Measurements from ENCODE around the gene SOX9.
A peak's percentile ranks its signal among the peaks of the same experiment; 100 is the strongest.

The SOX9 gene

GRCh38 chr17:72162569-72162968, 41.7 kb downstream of the SOX9 start:
- no peak for DNase-seq (ENCODE audit: low read depth)

DNA sequence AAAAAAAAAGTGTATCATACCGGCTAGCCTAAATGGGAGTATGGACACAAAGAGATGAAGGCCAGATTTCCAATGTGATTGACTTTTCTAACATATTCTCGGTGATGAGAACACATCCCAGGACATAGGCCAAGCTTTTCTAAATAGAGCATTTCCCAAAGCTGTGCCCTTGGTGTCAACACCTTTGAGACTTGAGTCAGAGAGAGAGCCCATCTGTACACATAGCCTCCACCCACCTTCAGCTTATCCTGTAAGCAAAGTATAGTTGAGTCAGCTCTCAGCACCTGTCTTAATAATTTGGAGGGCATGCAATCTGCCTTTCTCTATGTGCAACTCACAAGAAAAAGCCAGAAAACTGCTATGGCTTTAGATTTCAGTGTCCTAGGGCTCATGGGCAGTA, 42.7 kb downstream of the SOX9 start:
- no peak for DNase-seq (ENCODE audit: low read depth)

- peak; percentile 18 for DNase-seq (ENCODE audit: low read depth)
Observed at GRCh38 chr17:72164158-72164739, 43.4 kb downstream of the SOX9 start.

DNA sequence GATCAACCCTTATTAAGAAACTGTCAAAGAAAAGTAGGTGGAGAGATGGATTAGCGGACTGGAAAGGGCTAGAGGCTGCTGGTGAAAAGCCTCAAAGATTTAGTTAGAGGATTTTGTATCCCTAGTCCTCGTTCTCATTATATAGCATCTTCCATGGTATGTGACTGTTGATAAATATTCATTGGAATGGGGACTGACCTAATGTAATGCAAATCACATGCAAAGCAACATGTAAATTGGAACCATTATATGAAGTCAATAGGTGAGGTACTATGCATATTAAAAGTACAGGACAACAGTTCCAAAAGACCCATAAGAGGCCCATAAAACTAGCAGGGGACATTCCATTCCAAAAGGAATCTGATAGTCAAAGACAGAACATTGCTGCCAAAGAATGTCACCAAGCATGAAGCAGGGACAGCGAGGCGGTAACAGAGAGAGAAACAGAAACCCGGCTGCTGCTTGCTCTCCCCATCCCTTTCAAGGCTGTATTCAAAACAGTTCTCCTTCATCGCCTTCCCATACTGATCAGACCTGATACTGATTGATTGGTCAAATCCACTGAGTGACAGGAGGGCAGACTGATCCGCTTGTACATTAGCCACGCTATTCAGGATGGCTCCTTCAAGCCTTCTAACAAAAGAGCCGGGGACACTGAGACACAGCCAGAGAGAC, 44.5 kb downstream of the SOX9 start:
- no peak for DNase-seq (ENCODE audit: low read depth)

GRCh38 chr17:72165867-72166439, 45.1 kb downstream of the SOX9 start:
- no peak for DNase-seq (ENCODE audit: low read depth)

DNA sequence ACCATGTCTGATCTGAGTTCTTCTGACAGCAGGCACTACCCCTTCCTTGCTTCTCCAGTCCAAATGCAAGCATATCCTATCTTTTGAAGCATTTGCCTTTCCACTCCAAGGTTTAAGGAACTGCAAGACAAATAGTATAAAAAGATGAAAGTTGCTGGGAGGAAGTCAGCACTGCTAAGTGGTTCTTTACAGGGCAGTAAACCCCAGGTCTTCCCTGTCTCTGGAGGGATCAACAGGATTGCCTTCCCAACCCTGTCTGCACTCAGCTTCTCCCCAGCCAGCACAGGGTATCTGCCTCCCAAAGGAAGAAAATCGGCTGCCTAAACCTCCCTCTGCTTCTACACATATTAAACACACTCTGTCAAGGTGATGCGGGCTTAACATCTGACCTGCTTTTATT, 46.8 kb downstream of the SOX9 start:
- no peak for DNase-seq (ENCODE audit: low read depth)

DNA sequence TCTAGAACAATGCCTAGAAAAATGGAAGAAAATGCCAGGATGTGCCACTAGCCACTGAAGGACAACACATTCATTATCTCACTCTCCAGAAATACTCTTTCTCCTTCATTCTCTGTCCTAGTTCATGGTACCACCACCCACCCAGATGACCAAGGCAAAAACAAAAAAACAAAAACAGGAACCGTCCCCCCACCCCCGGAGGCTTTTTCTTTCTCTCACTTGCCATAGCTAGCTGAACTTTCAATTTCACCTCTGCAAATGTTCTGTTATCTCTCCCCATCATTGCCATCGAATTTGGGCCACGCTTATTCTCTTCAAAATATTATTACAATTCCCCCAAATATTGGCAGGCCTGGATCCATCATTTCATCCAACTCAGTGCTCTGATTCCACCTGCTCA, 49.0 kb downstream of the SOX9 start:
- no peak for DNase-seq (ENCODE audit: low read depth)

GRCh38 chr17:72171703-72172667, 51.2 kb downstream of the SOX9 start:
- DNase-seq (ENCODE audit: low read depth), result no peak

GRCh38 chr17:72173499-72174116, 52.8 kb downstream of the SOX9 start:
- no peak for DNase-seq (ENCODE audit: low read depth)

- DNase-seq (ENCODE audit: low read depth), result no peak
Observed at GRCh38 chr17:72175263-72175662, 54.4 kb downstream of the SOX9 start.

All from amniotic epithelial cell (primary cell).